Upper lobe of left lung (tissue), 4 donors: ENCODE measurements around the gene CAPN10.

Source experiments
- EP300 ChIP-seq, 4 donors: sonication (generic); formaldehyde crosslinking; IDR thresholded peaks; one replicate each; pipeline ENCODE4 v1.5.1; 2017; ENCODE audit warnings: antibody characterized with exemption in 4 of 4, control low read depth in 2 of 4
- POLR2A ChIP-seq, 4 donors: fragments of 450-650 bp; IDR thresholded peaks; one replicate each; pipeline ENCODE4 v1.5.1; 2016 to 2017; ENCODE audit warnings: antibody characterized with exemption in 4 of 4, mild to moderate bottlenecking in 2 of 4
- POLR2AphosphoS5 ChIP-seq, 2 donors: sonication (generic); formaldehyde crosslinking; IDR thresholded peaks; one replicate each; pipeline ENCODE4 v1.5.1; 2017; ENCODE audit warnings: antibody characterized with exemption in 2 of 2
- TF ChIP-seq, protein P1 (sequence below), 6 experiments: fragments of 450-650 bp in 4 of 6; fragments of 200-600 bp in 2 of 6; sonication (generic) in 2 of 6; IDR thresholded peaks; one replicate each; pipeline ENCODE4 v1.5.1; 2016 to 2019; ENCODE audit warnings: antibody characterized with exemption in 6 of 6

DNA sequence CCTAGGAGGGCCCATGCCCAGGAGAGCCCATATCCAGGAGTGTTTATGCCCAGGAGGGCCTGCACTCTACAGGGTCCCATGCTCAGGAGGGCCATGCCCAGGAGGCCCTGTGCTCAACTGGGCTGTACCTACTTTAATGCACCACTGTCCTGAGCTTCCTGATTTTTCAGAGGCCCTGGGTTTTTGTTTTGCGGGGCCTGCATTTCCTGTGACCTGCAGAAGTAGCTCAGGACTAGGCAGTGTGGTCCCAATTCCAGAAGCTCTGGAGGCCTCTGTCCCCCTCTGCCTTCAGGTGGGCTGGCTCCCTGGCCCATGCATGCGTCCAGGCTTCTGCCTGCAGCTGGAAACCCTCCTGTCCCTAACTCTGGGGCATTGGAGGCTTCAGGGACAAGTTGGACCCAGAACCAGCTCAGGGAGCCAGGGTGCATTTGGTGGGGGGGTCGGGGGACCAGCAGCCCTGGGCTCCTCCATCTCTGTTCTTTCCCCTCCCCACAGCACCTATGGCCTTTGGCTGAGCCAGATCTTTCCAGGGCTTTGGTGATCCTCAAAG, 49.5 kb downstream of the CAPN10 start:
- TF ChIP-seq, protein P1, sequence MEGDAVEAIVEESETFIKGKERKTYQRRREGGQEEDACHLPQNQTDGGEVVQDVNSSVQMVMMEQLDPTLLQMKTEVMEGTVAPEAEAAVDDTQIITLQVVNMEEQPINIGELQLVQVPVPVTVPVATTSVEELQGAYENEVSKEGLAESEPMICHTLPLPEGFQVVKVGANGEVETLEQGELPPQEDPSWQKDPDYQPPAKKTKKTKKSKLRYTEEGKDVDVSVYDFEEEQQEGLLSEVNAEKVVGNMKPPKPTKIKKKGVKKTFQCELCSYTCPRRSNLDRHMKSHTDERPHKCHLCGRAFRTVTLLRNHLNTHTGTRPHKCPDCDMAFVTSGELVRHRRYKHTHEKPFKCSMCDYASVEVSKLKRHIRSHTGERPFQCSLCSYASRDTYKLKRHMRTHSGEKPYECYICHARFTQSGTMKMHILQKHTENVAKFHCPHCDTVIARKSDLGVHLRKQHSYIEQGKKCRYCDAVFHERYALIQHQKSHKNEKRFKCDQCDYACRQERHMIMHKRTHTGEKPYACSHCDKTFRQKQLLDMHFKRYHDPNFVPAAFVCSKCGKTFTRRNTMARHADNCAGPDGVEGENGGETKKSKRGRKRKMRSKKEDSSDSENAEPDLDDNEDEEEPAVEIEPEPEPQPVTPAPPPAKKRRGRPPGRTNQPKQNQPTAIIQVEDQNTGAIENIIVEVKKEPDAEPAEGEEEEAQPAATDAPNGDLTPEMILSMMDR (IDR thresholded peaks at IDR 0.05) = no peak
- no peak for TF ChIP-seq POLR2AphosphoS5 (IDR thresholded peaks at IDR 0.05)
- no peak for TF ChIP-seq POLR2A (IDR thresholded peaks at IDR 0.05)
- TF ChIP-seq EP300 (IDR thresholded peaks at IDR 0.05) = no peak
